ENCODE measurements around the gene IGLON5.
A peak's percentile ranks its signal among the peaks of the same experiment; 100 is the strongest.

IGLON5 gene

GRCh38 chr19:51366389-51367254 lies 55.2 kb downstream of the IGLON5 start:
- peak; percentile 99 for DNase-seq

- no peak for DNase-seq
These were observed 55.8 kb downstream of the IGLON5 start for GRCh38 chr19:51367255-51367564.

- DNase-seq, result peak; percentile 97
These were observed 56.3 kb downstream of the IGLON5 start for GRCh38 chr19:51367565-51368365.

GRCh38 chr19:51368366-51369282 lies 57.2 kb downstream of the IGLON5 start, which contains the start of gene CLDND2:
Gene CLDND2 (minus strand): TSS chr19:51369003. CDS start chr19:51368577, 426 bp downstream.
- DNase-seq, result no peak

GRCh38 chr19:51370230-51370629 lies 58.8 kb downstream of the IGLON5 start:
- no peak for DNase-seq

- no peak for DNase-seq
These were observed 59.8 kb downstream of the IGLON5 start for GRCh38 chr19:51371186-51371690.

- DNase-seq, result no peak
These were observed 60.7 kb downstream of the IGLON5 start for GRCh38 chr19:51372021-51372648.

- DNase-seq, result no peak
These were observed 61.4 kb downstream of the IGLON5 start, which contains the start of gene NKG7 for GRCh38 chr19:51372649-51373504. Gene NKG7 (minus strand): TSS chr19:51372654. CDS start chr19:51372535, 119 bp downstream.

GRCh38 chr19:51375504-51376221 lies 64.2 kb downstream of the IGLON5 start:
- no peak for DNase-seq

GRCh38 chr19:51377422-51377821 lies 66.0 kb downstream of the IGLON5 start:
- no peak for DNase-seq

- no peak for DNase-seq
These were observed 68.9 kb downstream of the IGLON5 start for GRCh38 chr19:51380379-51380778.
